ENCODE data around the gene FRAT2.

- TF ChIP-seq POLR2A (IDR thresholded peaks at IDR 0.05; ENCODE audit: low read depth, low read length), result no peak
- TF ChIP-seq POLR2AphosphoS5 (IDR thresholded peaks at IDR 0.05; ENCODE audit: low read depth, low read length), result no peak
- no peak for TF ChIP-seq TAF1 (IDR thresholded peaks at IDR 0.05; ENCODE audit: borderline replicate concordance, low read depth, low read length)
These were observed 14.7 kb downstream of the FRAT2 start for GRCh38 chr10:97319671-97320479.

Measured in GM12892 (cell line).